Caco-2 (cell line): ENCODE data around the gene ODAD2. TPM values are rescaled to one million over a fixed set of nuclear protein-coding genes. Genes with fewer than 3 reads are reported as not detected.

Source experiments
- BruUV-seq: library from RNA; stranded (reverse); fragments of 400-500 nt; replicated peaks from 2 replicates; lab custom pipeline; 2021; lab: Mats Ljungman, UMichigan
- CTCF ChIA-PET: fragments of 300-600 bp; sonication (Branson Sonifier 250); formaldehyde crosslinking; loops from one replicate; lab custom pipeline; 2022; ENCODE audit warnings: antibody characterized with exemption; lab: Charles Lee
- POLR2A ChIA-PET: fragments of 300-600 bp; sonication (Branson Sonifier 250); formaldehyde crosslinking; loops from one replicate; lab custom pipeline; 2022; ENCODE audit warnings: antibody characterized with exemption; lab: Charles Lee
- DNase-seq, 2 experiments: peaks; one replicate each; pipeline versions ENCODE4 v3.0.0 to v3.0.0-alpha.2; 2020 to 2022
- H3K27me3 ChIP-seq: replicated peaks from 2 replicates; pipeline ENCODE4 v1.6.0; 2011; ENCODE audit warnings: low read length; ENCODE audit not compliant: control insufficient read depth, insufficient read depth
- H3K36me3 ChIP-seq: 2 replicates; pipeline ENCODE4 v1.5.1; 2011; ENCODE audit warnings: low read length; ENCODE audit not compliant: control insufficient read depth, insufficient read depth
- H3K4me1 ChIP-seq: fragments of 250-450 bp; sonication (Bioruptor Pico); 2 replicates; pipeline ENCODE4 v1.5.1; 2020; ENCODE audit warnings: mild to moderate bottlenecking
- H3K4me3 ChIP-seq: 2 replicates; pipeline ENCODE4 v1.5.1; 2011; ENCODE audit warnings: low read depth, mild to moderate bottlenecking, control low read depth, low read length
- H3K9me3 ChIP-seq: fragments of 250-450 bp; sonication (Bioruptor Pico); 2 replicates; pipeline ENCODE4 v1.5.1; 2020; ENCODE audit warnings: mild to moderate bottlenecking, moderate library complexity
- H3K27ac Mint-ChIP-seq: one replicate; pipeline ENCODE4 v1.8.0; 2022; ENCODE audit warnings: mixed read lengths; ENCODE audit not compliant: unreplicated experiment
- H3K27me3 Mint-ChIP-seq: one replicate; pipeline ENCODE4 v1.8.0; 2022; ENCODE audit warnings: mixed read lengths; ENCODE audit not compliant: insufficient read depth, unreplicated experiment
- H3K36me3 Mint-ChIP-seq: one replicate; pipeline ENCODE4 v1.8.0; 2022; ENCODE audit warnings: mild to moderate bottlenecking, mixed read lengths; ENCODE audit not compliant: insufficient read depth, unreplicated experiment
- H3K4me1 Mint-ChIP-seq: one replicate; pipeline ENCODE4 v1.8.0; 2022; ENCODE audit warnings: low read depth, mixed read lengths; ENCODE audit not compliant: unreplicated experiment
- H3K4me3 Mint-ChIP-seq: one replicate; pipeline ENCODE4 v1.8.0; 2022; ENCODE audit warnings: mild to moderate bottlenecking, moderate library complexity, mixed read lengths; ENCODE audit not compliant: unreplicated experiment
- H3K9me3 Mint-ChIP-seq: one replicate; pipeline ENCODE4 v1.8.0; 2022; ENCODE audit warnings: mixed read lengths; ENCODE audit not compliant: unreplicated experiment
- intact Hi-C: fragments of 100-400 bp; cut with micrococcal nuclease; formaldehyde crosslinking; loops from one replicate; pipeline ENCODE4 v1.10.0; 2022; ENCODE audit not compliant: unreplicated experiment
- total RNA-seq: library from RNA; stranded (reverse); gene quantifications from 2 replicates; pipeline ENCODE4 v1.2.3, GENCODE V29; 2022
- TF ChIP-seq, protein P1 (sequence below), 2 experiments: fragments of 200-600 bp in 1 of 2; IDR thresholded peaks; 1 replicate in 1 of 2; 2 replicates in 1 of 2; pipeline versions ENCODE4 v1.5.1 to v1.8.0; 2011 to 2022; ENCODE audit warnings: antibody characterized with exemption in 1 of 2, control low read depth in 1 of 2, inconsistent platforms in 1 of 2, low read depth in 1 of 2, low read length in 1 of 2, mild to moderate bottlenecking in 1 of 2, moderate library complexity in 1 of 2; ENCODE audit not compliant: insufficient read depth in 1 of 2, severe bottlenecking in 1 of 2, unreplicated experiment in 1 of 2

Gene ODAD2
- total RNA-seq, 1 experiment from 2014 or later: not detected

DNA sequence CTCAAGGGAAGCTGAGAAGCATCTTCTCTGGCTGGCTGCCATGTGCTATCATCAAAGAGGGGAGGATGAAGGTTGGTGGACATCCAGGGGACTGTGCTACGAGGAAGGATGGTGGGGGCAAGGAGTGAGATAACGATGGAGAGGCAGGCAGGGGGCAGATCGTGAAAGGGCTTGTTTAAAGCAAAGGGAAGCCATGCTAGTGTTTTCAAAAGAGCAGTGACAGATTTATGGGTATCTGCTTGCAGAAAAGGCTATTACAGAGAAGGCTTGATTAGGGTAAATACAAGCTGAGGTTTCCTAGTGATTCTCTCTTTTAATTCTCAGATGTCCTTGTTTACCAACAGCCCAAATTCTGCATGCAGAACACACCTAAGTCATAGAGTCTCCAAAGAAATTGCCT lies 164.4 kb downstream of the ODAD2 start:
- TF ChIP-seq, protein P1, sequence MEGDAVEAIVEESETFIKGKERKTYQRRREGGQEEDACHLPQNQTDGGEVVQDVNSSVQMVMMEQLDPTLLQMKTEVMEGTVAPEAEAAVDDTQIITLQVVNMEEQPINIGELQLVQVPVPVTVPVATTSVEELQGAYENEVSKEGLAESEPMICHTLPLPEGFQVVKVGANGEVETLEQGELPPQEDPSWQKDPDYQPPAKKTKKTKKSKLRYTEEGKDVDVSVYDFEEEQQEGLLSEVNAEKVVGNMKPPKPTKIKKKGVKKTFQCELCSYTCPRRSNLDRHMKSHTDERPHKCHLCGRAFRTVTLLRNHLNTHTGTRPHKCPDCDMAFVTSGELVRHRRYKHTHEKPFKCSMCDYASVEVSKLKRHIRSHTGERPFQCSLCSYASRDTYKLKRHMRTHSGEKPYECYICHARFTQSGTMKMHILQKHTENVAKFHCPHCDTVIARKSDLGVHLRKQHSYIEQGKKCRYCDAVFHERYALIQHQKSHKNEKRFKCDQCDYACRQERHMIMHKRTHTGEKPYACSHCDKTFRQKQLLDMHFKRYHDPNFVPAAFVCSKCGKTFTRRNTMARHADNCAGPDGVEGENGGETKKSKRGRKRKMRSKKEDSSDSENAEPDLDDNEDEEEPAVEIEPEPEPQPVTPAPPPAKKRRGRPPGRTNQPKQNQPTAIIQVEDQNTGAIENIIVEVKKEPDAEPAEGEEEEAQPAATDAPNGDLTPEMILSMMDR (IDR thresholded peaks at IDR 0.05; ENCODE audit: insufficient read depth in 1 of 2, low read depth in 1 of 2, low read length in 1 of 2, severe bottlenecking in 1 of 2, unreplicated experiment in 1 of 2): no peak
- BruUV-seq: no TSS peak
- H3K36me3 Mint-ChIP-seq: no peaks in the 10 kb centered on the region
- H3K27ac Mint-ChIP-seq: no peak overlapping the region
- ChIA-PET POLR2A (no interaction called here), CTCF (no interaction called here)
- H3K4me3 ChIP-seq: no peak overlapping the region
- H3K4me1 Mint-ChIP-seq: no peaks in the 10 kb centered on the region
- no peaks in the 10 kb centered on the region for H3K36me3 ChIP-seq
- no peaks in the 10 kb centered on the region for H3K9me3 Mint-ChIP-seq
- H3K27me3 ChIP-seq: no peaks in the 10 kb centered on the region
- H3K27me3 Mint-ChIP-seq: peaks cover 19% of the 10 kb centered on the region
- no peak overlapping the region for H3K4me3 Mint-ChIP-seq
- H3K9me3 ChIP-seq: no peaks in the 10 kb centered on the region
- intact Hi-C loops: no loop called here
- DNase-seq: no peak
- no peaks in the 10 kb centered on the region for H3K4me1 ChIP-seq

DNA sequence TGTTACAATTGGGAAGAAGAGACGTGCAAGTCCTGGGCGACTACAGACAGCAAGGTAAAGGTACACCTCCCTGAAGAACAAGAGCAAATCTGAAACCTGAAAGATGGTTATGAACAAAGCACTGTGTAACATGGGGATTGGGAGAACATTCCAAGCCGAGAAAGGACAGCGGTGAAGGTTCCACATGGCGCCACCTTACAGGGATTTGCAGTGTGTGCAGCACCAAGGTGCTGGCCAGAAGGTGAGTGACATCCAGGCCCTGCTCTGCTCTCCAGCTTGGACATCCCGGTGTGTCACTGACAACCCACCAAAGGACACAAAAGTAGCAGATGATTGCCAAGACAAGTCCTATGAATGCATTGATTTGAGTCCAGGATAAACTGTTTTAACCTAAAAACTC lies 165.1 kb downstream of the ODAD2 start:
- intact Hi-C loops: no loop called here
- BruUV-seq: no TSS peak
- H3K27me3 Mint-ChIP-seq: peaks cover 19% of the 10 kb centered on the region

DNA sequence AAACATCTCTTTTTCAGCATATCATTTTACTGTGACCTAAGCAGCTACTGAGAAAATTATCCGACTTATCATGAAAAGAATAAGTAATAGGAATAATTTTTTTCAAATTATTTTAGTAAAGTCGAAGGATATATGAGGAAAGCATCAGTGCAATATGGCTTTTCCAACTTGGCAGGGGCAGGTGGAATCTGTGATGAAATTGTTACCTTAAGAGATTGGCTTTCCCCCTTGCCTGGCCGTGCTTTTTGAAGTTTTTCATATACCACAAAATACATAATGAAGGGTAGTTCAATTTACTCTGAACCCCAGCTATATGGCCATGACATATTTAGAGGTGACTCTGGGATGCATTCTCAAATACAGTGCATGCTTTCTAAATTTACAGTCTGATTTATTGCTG lies 166.1 kb downstream of the ODAD2 start:
- Mint-ChIP-seq H3K4me3 (no peak overlapping the region), H3K4me1 (no peaks in the 10 kb centered on the region), H3K9me3 (no peaks in the 10 kb centered on the region), H3K36me3 (no peaks in the 10 kb centered on the region), H3K27ac (no peak overlapping the region), H3K27me3 (peaks cover 19% of the 10 kb centered on the region)
- intact Hi-C loops: no loop called here
- H3K4me1 ChIP-seq: no peaks in the 10 kb centered on the region
- no TSS peak for BruUV-seq
- ChIA-PET CTCF (no interaction called here), POLR2A (no interaction called here)
- no peaks in the 10 kb centered on the region for H3K27me3 ChIP-seq
- no peak for DNase-seq
- no peaks in the 10 kb centered on the region for H3K36me3 ChIP-seq
- no peaks in the 10 kb centered on the region for H3K9me3 ChIP-seq
- TF ChIP-seq, protein P1 (IDR thresholded peaks at IDR 0.05; ENCODE audit: insufficient read depth in 1 of 2, low read depth in 1 of 2, low read length in 1 of 2, severe bottlenecking in 1 of 2, unreplicated experiment in 1 of 2): no peak
- no peak overlapping the region for H3K4me3 ChIP-seq

More for the DNA sequence above, 165.1 kb downstream of the ODAD2 start:
- Mint-ChIP-seq H3K36me3 (no peaks in the 10 kb centered on the region), H3K9me3 (no peaks in the 10 kb centered on the region), H3K27ac (no peak overlapping the region), H3K4me1 (no peaks in the 10 kb centered on the region), H3K4me3 (no peak overlapping the region)
- TF ChIP-seq, protein P1 (IDR thresholded peaks at IDR 0.05; ENCODE audit: insufficient read depth in 1 of 2, low read depth in 1 of 2, low read length in 1 of 2, severe bottlenecking in 1 of 2, unreplicated experiment in 1 of 2): no peak
- peak in 1 of 2 experiments; percentile 10 for DNase-seq
- H3K27me3 ChIP-seq: no peaks in the 10 kb centered on the region
- ChIA-PET CTCF (no interaction called here), POLR2A (no interaction called here)
- no peaks in the 10 kb centered on the region for H3K9me3 ChIP-seq
- H3K4me1 ChIP-seq: no peaks in the 10 kb centered on the region
- no peak overlapping the region for H3K4me3 ChIP-seq
- no peaks in the 10 kb centered on the region for H3K36me3 ChIP-seq
